Progenitor cell of endocrine pancreas (in vitro differentiated cells): ENCODE results near the gene KLHDC3. TPM values are rescaled to one million over a fixed set of nuclear protein-coding genes. Genes with fewer than 3 reads are reported as not detected.

Experiments used
- DNase-seq: peaks from one replicate; pipeline ENCODE4 v3.0.0; 2021; ENCODE audit warnings: low spot score; ENCODE audit not compliant: unreplicated experiment
- H3K27ac Mint-ChIP-seq: 2 replicates; pipeline ENCODE4 v1.8.0; 2021; ENCODE audit warnings: mild to moderate bottlenecking, moderate library complexity, mixed read lengths
- H3K27me3 Mint-ChIP-seq: 2 replicates; pipeline ENCODE4 v1.8.0; 2021; ENCODE audit warnings: mixed read lengths
- H3K36me3 Mint-ChIP-seq: 2 replicates; pipeline ENCODE4 v1.8.0; 2022; ENCODE audit warnings: mixed read lengths; ENCODE audit not compliant: insufficient read depth
- H3K4me1 Mint-ChIP-seq: 2 replicates; pipeline ENCODE4 v1.8.0; 2021; ENCODE audit warnings: low read depth, mixed read lengths
- H3K4me3 Mint-ChIP-seq: 2 replicates; pipeline ENCODE4 v1.8.0; 2021; ENCODE audit warnings: low read depth, mild to moderate bottlenecking, moderate library complexity, mixed read lengths
- H3K9me3 Mint-ChIP-seq: 2 replicates; pipeline ENCODE4 v1.8.0; 2021; ENCODE audit warnings: low read depth, mixed read lengths
- CTCF ChIP-seq: fragments of 200-600 bp; sonication (generic); IDR thresholded peaks from one replicate; pipeline ENCODE4 v1.5.0; 2021; ENCODE audit warnings: antibody characterized with exemption, mild to moderate bottlenecking; ENCODE audit not compliant: unreplicated experiment
- total RNA-seq: library from RNA; stranded (reverse); gene quantifications from 2 replicates; pipeline ENCODE4 v1.2.1, GENCODE V29; 2021

The KLHDC3 gene
- total RNA-seq, 1 donor from 2014 or later, result 91.1 TPM

GRCh38 chr6:42984001-42984923 lies 29.8 kb upstream of the KLHDC3 start, which contains the start of gene PPP2R5D:
TSS of gene PPP2R5D (plus strand) at chr6:42984570. CDS start at chr6:42984678, 108 bp downstream.
- peak within 1 kb of the TSS; percentile 83 for H3K4me3 Mint-ChIP-seq
- peak within 1 kb of the TSS; percentile 94 for H3K27ac Mint-ChIP-seq
- H3K27me3 Mint-ChIP-seq, result no peaks in the 10 kb centered on the region
- H3K9me3 Mint-ChIP-seq, result no peaks in the 10 kb centered on the region
- peak; percentile 92 for DNase-seq
- no peak for TF ChIP-seq CTCF
- H3K4me1 Mint-ChIP-seq, result peaks cover 30% of the 10 kb centered on the region
- H3K36me3 Mint-ChIP-seq, result no peaks in the 10 kb centered on the region

GRCh38 chr6:42984924-42985475 lies 29.0 kb upstream of the KLHDC3 start:
- H3K27me3 Mint-ChIP-seq, result no peaks in the 10 kb centered on the region
- H3K36me3 Mint-ChIP-seq, result no peaks in the 10 kb centered on the region
- H3K9me3 Mint-ChIP-seq, result no peaks in the 10 kb centered on the region
- peaks cover 24% of the 10 kb centered on the region for H3K4me1 Mint-ChIP-seq
- H3K4me3 Mint-ChIP-seq, result peak overlapping the region; percentile 83
- no peak for DNase-seq
- peak overlapping the region; percentile 50 for H3K27ac Mint-ChIP-seq
- no peak for TF ChIP-seq CTCF

- H3K4me3 Mint-ChIP-seq, result no peak overlapping the region
- TF ChIP-seq CTCF, result no peak
- DNase-seq, result no peak
Measured at GRCh38 chr6:42987533-42988451, 26.3 kb upstream of the KLHDC3 start.

GRCh38 chr6:42988486-42989020 lies 25.5 kb upstream of the KLHDC3 start:
- Mint-ChIP-seq H3K4me1 (peaks cover 24% of the 10 kb centered on the region), H3K27me3 (no peaks in the 10 kb centered on the region), H3K27ac (no peak overlapping the region), H3K9me3 (no peaks in the 10 kb centered on the region), H3K4me3 (no peak overlapping the region), H3K36me3 (peaks cover 2% of the 10 kb centered on the region)
- no peak for TF ChIP-seq CTCF
- DNase-seq, result no peak

More at GRCh38 chr6:42987533-42988451, 26.3 kb upstream of the KLHDC3 start:
- Mint-ChIP-seq H3K36me3 (peaks cover 2% of the 10 kb centered on the region), H3K9me3 (no peaks in the 10 kb centered on the region), H3K27me3 (no peaks in the 10 kb centered on the region), H3K27ac (no peak overlapping the region), H3K4me1 (peaks cover 24% of the 10 kb centered on the region)
